Endothelial cell of umbilical vein (primary cell): Measurements from ENCODE around the gene SASH3.

Source experiments
- CTCF ChIP-seq, 2 donors: IDR thresholded peaks; 1 replicate in 1 of 2; 2 replicates in 1 of 2; pipeline ENCODE4 v1.5.1; 2011; ENCODE audit warnings: low read length in 2 of 2, mild to moderate bottlenecking in 2 of 2, moderate library complexity in 2 of 2, control low read depth in 1 of 2, inconsistent platforms in 1 of 2, low read depth in 1 of 2; ENCODE audit not compliant: insufficient read depth in 1 of 2; ENCODE audit errors: extremely low read depth in 1 of 2
- POLR2A ChIP-seq: IDR thresholded peaks from 2 replicates; pipeline ENCODE4 v1.6.1; 2012; ENCODE audit warnings: low read depth, mild to moderate bottlenecking, control low read depth, low read length

DNA sequence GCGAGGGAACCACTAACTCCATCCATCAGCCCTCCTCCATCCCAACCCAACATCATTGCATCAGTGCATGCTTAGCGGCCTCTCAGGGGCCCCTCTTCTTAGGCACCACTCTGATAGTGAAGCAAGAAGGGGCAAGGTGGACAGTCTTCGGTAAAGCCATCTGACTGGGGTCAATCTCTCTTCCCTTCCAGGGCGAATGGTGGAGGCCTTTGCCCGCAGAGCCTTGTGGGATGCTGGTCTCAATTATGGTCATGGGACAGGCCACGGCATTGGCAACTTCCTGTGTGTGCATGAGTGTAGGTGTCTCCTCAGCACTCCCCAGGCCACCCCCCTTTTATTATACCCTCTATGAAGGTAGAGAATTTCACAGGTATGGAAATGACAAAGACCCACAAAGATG lies 18.8 kb upstream of the SASH3 start:
- no peak for TF ChIP-seq POLR2A
- no peak for TF ChIP-seq CTCF (IDR thresholded peaks at IDR 0.05; ENCODE audit: extremely low read depth in 1 of 2, insufficient read depth in 1 of 2, low read depth in 1 of 2, low read length in 2 of 2)
